ENCODE measurements around the gene RUFY2.
A peak's percentile ranks its signal among the peaks of the same experiment; 100 is the strongest.
"Not testable (repeated sequence)": the region's sequence is repeated elsewhere in the genome, so short reads cannot be mapped to it uniquely, and the experiment has no call there.

Gene RUFY2

GRCh38 chr10:68362590-68362989 lies 44.5 kb downstream of the RUFY2 start:
- DNase-seq, result no peak

DNA sequence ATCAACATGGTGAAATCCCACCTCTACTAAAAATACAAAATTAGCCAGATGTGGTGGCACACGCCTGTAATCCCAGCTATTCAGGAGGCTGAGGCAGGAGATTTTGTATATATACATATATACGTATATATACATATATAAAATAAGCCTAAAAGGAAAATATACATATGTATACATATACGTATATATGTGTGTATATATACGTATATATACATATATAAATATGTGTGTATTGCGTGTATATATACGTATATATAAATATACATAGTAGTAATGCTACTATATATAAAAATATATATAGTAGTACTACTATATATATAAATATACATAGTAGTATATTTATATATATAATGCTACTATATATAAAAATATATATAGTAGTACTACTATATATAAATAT lies 47.9 kb downstream of the RUFY2 start:
- no peak for DNase-seq

DNA sequence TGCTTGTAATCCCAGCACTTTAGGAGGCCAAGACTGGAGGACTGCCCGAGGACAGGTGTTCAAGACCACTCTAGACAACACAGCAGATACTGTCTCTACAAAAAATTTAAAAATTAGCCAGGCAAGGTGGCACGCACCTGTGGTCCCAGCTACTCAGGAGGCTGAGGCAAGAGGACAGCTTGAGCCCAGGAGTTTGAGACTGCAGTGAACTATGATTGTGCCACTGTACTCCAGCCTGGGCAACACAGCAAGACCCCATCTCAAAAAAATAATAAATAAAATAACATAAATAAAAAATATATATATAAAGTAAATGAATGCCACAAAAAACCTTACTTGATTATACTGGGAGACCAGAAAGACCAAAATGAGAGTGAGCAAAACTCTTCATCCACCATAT lies 53.5 kb downstream of the RUFY2 start:
- no peak for DNase-seq

GRCh38 chr10:68348265-68348741 lies 58.8 kb downstream of the RUFY2 start:
- DNase-seq, result peak; percentile 8

- no peak for DNase-seq
Observed at GRCh38 chr10:68346774-68347173, 60.3 kb downstream of the RUFY2 start.

DNA sequence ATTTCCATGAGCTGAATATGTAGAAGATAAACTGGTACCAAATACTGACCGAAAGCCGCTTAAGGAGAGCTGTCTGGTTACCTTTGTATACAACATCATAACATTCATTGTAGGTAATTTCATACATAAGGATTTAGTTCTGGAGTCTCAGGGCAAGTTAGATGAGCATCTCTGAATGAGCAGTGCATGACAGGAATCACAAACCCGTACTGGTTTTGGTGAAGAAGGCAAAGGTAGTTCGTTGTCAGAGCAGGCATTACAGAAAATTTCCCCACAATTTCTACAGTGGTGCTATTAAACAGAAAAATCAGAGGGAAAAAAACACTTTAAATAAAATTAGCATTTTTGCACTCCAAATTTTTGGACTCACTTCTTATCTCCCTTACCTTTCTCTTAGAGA lies 61.5 kb downstream of the RUFY2 start:
- DNase-seq, result no peak

DNA sequence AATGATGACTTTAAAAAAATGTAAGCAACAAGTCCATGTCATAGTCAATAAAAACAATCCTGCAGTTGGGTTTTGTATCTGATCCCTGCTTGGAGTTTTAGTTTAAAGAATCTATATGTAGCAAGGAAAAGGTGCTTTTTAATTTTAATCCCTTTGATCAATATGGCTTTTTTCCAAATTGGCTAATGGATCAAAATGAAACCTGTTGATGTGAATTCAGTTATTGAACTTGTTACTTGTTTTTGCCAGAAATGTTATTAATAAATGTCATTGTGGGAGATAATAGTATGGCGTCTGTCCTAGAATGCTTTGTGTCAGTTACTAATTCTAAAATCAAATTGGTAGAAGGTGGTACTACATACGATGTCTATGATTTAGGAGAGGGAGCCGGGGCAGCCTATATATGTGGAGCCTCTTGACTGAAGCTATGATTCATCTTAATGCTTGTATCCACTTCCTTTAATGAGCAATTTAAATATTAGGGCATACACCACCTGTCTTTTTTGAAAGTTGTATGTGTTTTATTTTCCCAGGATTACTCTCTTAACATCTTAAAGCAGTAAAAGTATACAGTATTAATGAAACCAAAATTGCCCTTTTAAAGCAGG lies 64.1 kb downstream of the RUFY2 start:
- no peak for DNase-seq

GRCh38 chr10:68340358-68341080 lies 66.6 kb downstream of the RUFY2 start:
- no peak for DNase-seq

- DNase-seq, result no peak
Observed at GRCh38 chr10:68336754-68337351, 70.2 kb downstream of the RUFY2 start.

DNA sequence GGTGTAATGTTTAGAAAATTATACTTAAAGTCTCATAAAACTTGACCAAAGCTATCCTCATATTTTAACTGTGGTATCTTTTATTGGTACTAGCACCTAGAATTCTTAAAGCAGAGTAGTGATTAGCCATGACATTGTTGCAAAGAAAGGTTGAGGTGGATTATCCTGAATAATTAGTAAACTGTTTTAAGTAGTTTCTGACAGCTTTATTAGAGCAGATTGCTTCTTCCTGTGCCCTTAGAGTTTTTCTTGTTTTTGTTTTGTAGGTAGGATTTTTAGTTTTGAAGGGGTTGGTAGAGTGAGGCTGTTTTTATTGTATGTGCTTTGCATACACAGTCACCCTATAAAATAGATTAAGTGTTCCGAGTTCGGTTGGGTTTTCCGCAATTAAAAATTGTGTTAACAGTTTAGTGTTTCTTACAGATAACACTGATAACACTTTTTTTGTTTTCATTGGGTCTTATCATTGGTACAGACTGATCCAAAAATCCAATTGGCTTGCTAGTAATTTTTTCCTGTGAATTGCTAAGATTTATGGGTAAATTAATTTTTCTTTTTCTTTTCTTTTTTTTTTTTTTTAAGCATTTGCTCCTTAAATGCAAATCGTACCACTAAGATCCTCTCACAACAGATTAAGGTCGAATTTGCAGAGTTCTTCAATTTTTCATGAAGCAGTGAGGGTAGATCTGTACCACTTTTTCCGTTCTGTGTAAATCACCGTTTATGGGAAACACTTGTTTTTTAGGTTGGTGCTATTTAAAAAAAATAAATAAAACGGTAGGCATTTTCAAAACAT lies 72.2 kb downstream of the RUFY2 start:
- DNase-seq, result no peak

DNA sequence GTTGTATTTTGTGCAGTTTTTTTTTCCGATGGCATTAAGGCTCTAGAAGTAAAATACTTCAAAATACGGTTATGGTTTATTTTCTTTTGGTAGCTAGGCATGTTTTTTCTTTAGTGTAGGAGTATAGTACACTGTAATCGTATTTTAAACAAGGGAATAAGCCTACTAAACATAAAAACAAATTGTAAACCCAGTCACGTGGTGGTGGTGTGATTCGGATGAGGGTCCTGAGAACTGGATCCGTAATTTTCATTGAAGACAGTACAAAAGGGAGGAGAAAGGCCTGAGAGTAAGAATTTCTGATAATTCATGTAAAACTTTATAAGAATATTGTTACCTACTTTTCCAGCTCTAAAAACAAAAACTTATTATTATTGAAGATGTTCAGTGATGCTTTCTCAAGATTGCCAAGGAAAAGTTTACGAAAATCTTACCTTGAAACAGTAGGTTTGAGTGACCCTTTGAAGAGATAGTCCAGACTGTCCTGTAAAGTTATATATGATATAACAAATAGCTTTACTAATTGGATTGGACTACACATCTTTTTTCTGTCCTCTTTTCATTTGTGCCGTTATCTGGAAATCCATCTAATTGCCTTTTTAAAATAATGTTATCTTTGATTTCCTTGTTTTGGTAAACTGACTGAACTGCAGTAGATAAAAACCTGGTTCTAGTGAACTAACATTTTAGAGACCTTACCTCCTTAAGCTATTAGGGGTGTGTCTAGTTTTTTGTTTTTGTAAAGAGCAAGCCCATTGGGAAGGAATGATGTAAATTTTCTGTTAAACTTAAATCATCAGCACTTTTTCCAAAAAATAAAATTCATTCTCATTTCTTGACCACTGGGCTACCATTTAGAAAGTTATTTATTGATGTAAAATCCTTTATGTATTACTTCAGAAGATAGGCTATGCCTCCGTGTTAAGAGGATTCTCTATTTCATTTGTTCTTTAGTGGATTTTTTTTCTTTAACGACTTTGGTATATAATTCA lies 73.3 kb downstream of the RUFY2 start:
- DNase-seq, result no peak

- no peak for DNase-seq
Observed at GRCh38 chr10:68333058-68333395, 74.0 kb downstream of the RUFY2 start.

DNA sequence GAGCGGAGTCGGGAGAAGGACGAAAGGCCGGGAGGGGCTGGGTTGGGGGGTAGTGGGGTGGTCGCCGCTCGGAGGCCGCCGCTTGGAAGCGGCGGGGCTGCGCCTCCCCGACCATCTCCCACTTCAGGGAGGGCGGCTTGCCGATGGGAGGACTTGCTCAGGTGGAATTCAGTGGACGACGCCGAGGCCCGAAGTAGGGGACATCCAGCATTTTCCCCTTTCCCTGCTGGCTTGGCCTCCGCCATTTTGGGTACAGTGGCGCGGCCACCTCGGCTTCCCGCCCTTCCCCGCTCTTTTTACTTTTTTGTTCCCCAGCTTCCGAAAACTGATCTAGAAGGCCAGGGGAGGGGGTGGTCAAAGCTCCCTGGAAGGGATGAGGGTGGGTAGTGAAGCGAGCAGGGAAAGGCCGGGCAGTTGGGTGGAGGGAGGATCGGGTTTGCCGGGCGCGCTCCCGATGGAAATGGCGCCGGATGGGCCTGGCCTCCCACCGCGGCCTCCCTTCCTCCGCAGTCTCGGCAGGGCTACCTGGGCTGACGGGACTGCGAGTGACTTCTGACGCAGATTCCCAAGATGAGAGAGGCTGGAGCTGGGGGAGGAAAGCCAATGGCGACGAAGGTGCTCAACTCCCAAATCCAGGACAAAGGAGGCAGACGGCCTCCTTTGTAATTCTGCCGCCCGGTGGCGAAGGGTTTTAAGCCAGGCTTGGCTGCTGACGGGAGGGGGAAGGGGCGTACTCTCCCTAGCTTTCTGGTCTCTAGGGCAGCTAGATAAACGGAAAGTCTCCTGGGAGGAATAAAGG lies 74.6 kb downstream of the RUFY2 start, which contains the start of gene PBLD:
PBLD (minus strand) TSS at position 670 of the 799 bp plus-strand sequence. CDS start 26,084 bp downstream, outside the sequence.
- DNase-seq, result peak; percentile 43

- peak; percentile 92 for DNase-seq
Observed at GRCh38 chr10:68331455-68332258, 75.4 kb downstream of the RUFY2 start, which contains the start of gene HNRNPH3. Gene HNRNPH3 (plus strand): TSS chr10:68332064. CDS start chr10:68337222, 5,158 bp downstream.

DNA sequence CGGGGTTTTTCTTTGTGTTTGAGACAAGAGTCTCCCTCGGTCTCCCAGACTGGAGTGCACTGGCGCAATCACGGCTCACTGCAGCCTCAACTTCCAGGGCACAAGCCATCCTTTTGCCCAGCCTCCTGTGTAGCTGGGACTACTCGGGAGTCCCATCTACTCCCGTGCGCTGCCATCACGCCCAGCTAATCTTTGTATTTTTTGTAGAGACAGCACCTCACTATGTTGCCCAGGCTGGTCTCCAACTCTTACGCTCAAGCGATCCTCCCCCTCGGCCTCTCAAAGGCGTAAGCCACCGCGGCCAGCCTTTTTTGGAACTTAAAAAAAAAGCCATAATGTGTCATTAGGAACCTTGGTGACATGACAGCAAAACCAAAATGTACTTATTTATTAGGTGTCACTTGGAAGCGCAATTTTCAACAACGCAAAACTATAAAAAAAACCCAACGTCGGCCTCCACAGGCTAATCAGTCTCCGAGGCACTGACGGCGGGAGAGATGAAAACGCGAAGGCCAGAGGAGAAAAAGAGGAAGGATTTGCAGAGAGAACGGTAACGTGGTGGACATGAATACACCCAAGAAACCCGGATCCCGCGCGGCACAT lies 76.1 kb downstream of the RUFY2 start:
- no peak for DNase-seq

DNA sequence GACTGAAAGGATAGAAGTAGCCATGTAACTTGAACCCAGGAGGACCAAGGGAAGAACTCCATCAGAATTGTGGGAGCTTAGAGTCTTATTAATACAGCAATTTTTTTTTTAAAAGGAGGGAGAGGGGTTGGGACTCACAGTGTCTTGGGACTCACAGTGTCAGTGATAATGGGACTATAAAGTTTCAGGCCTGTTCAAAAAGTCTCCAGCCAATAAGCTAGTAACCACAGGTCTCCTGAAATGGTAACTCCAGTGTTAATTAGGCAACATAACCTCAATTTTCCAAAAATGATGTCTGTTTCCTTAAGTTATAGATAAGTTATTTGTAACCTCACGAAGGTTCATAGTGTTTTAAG lies 77.6 kb downstream of the RUFY2 start:
- no peak for DNase-seq

- peak; percentile 41 for DNase-seq
Observed at GRCh38 chr10:68327889-68328786, 78.9 kb downstream of the RUFY2 start.

DNA sequence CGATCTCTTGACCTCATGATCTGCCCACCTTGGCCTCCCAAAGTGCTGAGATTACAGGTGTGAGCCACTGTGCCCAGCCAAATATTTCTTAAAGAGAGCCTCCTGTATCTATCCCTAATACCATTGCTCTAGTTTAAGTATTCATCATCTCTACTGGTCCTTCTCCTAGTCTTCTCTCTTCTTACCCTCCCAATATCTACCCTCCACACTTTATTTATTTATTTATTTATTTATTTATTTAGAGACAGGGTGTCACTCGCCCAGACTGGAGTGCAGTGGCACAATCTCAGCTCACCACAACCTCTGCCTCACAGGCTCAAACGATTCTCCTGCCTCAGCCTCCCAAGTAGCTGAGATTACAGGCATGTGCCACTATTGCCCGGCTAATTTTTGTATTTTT lies 82.7 kb downstream of the RUFY2 start:
- DNase-seq, result not testable (repeated sequence)

All from NCI-H2171 (cell line).